Endothelial cell of umbilical vein (primary cell): Measurements from ENCODE around the gene IP6K3. TPM values are rescaled to one million over a fixed set of nuclear protein-coding genes. Genes with fewer than 3 reads are reported as not detected.

Source experiments
- BruUV-seq: library from RNA; stranded (reverse); fragments of 400-500 nt; replicated peaks from 2 replicates; lab custom pipeline; 2021; lab: Mats Ljungman, UMichigan
- CTCF ChIA-PET: fragments of 300-600, 350-600 bp; sonication (Branson Sonifier 250); formaldehyde crosslinking; loops from one replicate; lab custom pipeline; 2021; ENCODE audit warnings: antibody characterized with exemption, inconsistent platforms; lab: Charles Lee
- POLR2A ChIA-PET: fragments of 300-600, 350-600 bp; sonication (Branson Sonifier 250); formaldehyde crosslinking; loops from one replicate; lab custom pipeline; 2021; ENCODE audit warnings: antibody characterized with exemption, inconsistent platforms; lab: Charles Lee
- DNase-seq: peaks from one replicate; pipeline ENCODE4 v3.0.0-alpha.2; 2011; ENCODE audit warnings: low read depth, low spot score
- FAIRE-seq: peaks from 2 replicates; lab custom pipeline; 2011; peaks lifted over from hg19 to GRCh38; lab: Jason Lieb, UNC
- H2AFZ ChIP-seq: 2 replicates; pipeline ENCODE4 v1.6.0; 2012; ENCODE audit warnings: low read depth, low read length, control low read depth, inconsistent platforms
- H3K27ac ChIP-seq: 2 replicates; pipeline ENCODE4 v1.5.1; 2011; ENCODE audit warnings: low read depth, mild to moderate bottlenecking, control low read depth, low read length, moderate library complexity; ENCODE audit not compliant: insufficient read depth
- H3K27me3 ChIP-seq, 2 experiments: 2 replicates each; pipeline versions ENCODE4 v1.6.0 to v1.6.1; 2011; ENCODE audit warnings: low read length in 2 of 2, mixed read lengths in 1 of 2; ENCODE audit not compliant: control insufficient read depth in 2 of 2, insufficient read depth in 2 of 2
- H3K36me3 ChIP-seq, 2 experiments: 2 replicates in 1 of 2; 3 replicates in 1 of 2; pipeline ENCODE4 v1.5.1; 2011; ENCODE audit warnings: low read length in 2 of 2, mild to moderate bottlenecking in 1 of 2, moderate library complexity in 1 of 2; ENCODE audit not compliant: control insufficient read depth in 2 of 2, insufficient read depth in 2 of 2; ENCODE audit errors: extremely low read depth in 1 of 2
- H3K4me1 ChIP-seq: 3 replicates; pipeline ENCODE4 v1.5.1; 2011; ENCODE audit warnings: mild to moderate bottlenecking, low read length; ENCODE audit not compliant: control insufficient read depth, insufficient read depth; ENCODE audit errors: extremely low read depth
- H3K4me2 ChIP-seq: 2 replicates; pipeline ENCODE4 v1.6.1; 2011; ENCODE audit warnings: low read length, control low read depth, mixed read lengths; ENCODE audit not compliant: insufficient read depth
- H3K4me3 ChIP-seq, 3 experiments: fragments of 200-600 bp in 1 of 3; sonication (generic), shearing (Covaris generic) in 1 of 3; replicated peaks in 1 of 3; 2 replicates each; pipeline ENCODE4 v1.5.1; 2011 to 2016; ENCODE audit warnings: control low read depth in 3 of 3, low read length in 3 of 3, mild to moderate bottlenecking in 2 of 3, inconsistent platforms in 1 of 3, low read depth in 1 of 3, moderate library complexity in 1 of 3; ENCODE audit not compliant: insufficient read depth in 1 of 3
- H3K79me2 ChIP-seq: 2 replicates; pipeline ENCODE4 v1.6.0; 2012; ENCODE audit warnings: low read length, inconsistent platforms; ENCODE audit not compliant: control insufficient read depth, insufficient read depth
- H3K9ac ChIP-seq: replicated peaks from 2 replicates; pipeline ENCODE3; 2011; ENCODE audit warnings: low read length, control low read depth; ENCODE audit not compliant: insufficient read depth; ENCODE audit errors: extremely low read depth
- H3K9me1 ChIP-seq: replicated peaks from 3 replicates; pipeline ENCODE4 v1.6.0; 2011; ENCODE audit warnings: mild to moderate bottlenecking, low read length; ENCODE audit not compliant: control insufficient read depth, insufficient read depth; ENCODE audit errors: extremely low read depth
- H3K9me3 ChIP-seq: replicated peaks from 2 replicates; pipeline ENCODE4 v1.5.1; 2012; ENCODE audit warnings: low read length, inconsistent platforms; ENCODE audit not compliant: control insufficient read depth, insufficient read depth
- H4K20me1 ChIP-seq: replicated peaks from 2 replicates; pipeline ENCODE3; 2011; ENCODE audit warnings: mild to moderate bottlenecking, low read length; ENCODE audit not compliant: control insufficient read depth, insufficient read depth; ENCODE audit errors: extremely low read depth
- EZH2 ChIP-seq: IDR thresholded peaks from 2 replicates; pipeline ENCODE4 v1.6.1; 2012; ENCODE audit warnings: borderline replicate concordance, low read depth, mild to moderate bottlenecking, moderate library complexity, low read length, inconsistent platforms; ENCODE audit not compliant: severe bottlenecking
- FOS ChIP-seq: IDR thresholded peaks from 2 replicates; pipeline ENCODE4 v1.6.1; 2011; ENCODE audit warnings: mild to moderate bottlenecking, low read length, moderate library complexity, borderline replicate concordance; ENCODE audit not compliant: insufficient read depth
- GATA2 ChIP-seq: IDR thresholded peaks from 2 replicates; pipeline ENCODE4 v1.7.0; 2011; ENCODE audit warnings: low read depth, mild to moderate bottlenecking, moderate library complexity, mixed read lengths, low read length; ENCODE audit not compliant: insufficient read length, insufficient read depth
- JUN ChIP-seq: IDR thresholded peaks from 2 replicates; pipeline ENCODE4 v1.6.1; 2011; ENCODE audit warnings: borderline replicate concordance, low read depth; ENCODE audit not compliant: insufficient read length, insufficient read depth
- MAX ChIP-seq: IDR thresholded peaks from 2 replicates; pipeline ENCODE4 v1.6.1; 2011; ENCODE audit not compliant: insufficient read depth, insufficient read length
- MYC ChIP-seq: IDR thresholded peaks from one replicate; pipeline ENCODE4 v1.6.1; 2011; ENCODE audit warnings: mild to moderate bottlenecking, low read depth, low read length
- POLR2A ChIP-seq: IDR thresholded peaks from 2 replicates; pipeline ENCODE4 v1.6.1; 2012; ENCODE audit warnings: low read depth, mild to moderate bottlenecking, control low read depth, low read length
- POLR2AphosphoS5 ChIP-seq: IDR thresholded peaks from 2 replicates; pipeline ENCODE4 v1.6.1; 2012; ENCODE audit warnings: low read depth, mild to moderate bottlenecking, control low read depth, low read length, moderate library complexity; ENCODE audit not compliant: insufficient read depth
- dilution Hi-C: fragments of 300-500 bp; cut with MboI; formaldehyde crosslinking; loops from one replicate; pipeline ENCODE4 v1.15.0; 2019; ENCODE audit warnings: low sequenced_read_pairs; ENCODE audit not compliant: extremely low pct_ligation_motif_present
- intact Hi-C: fragments of 100-400 bp; cut with micrococcal nuclease; formaldehyde crosslinking; loops from one replicate; pipeline ENCODE4 v1.10.0; 2022
- polyA plus RNA-seq, 4 experiments: library from polyadenylated mRNA; depleted of rRNA in 3 of 4; stranded (reverse) in 3 of 4; unstranded in 1 of 4; fragments of >200 nt; gene quantifications; 2 replicates each; pipeline versions ENCODE4 v1.2.1 to v1.2.3, GENCODE V29; 2011 to 2012; ENCODE audit warnings: missing spikeins in 1 of 4
- total RNA-seq: library from RNA; stranded (reverse); gene quantifications from 2 replicates; pipeline ENCODE4 v1.2.3, GENCODE V29; 2021
- TF ChIP-seq, protein P1 (sequence below), 2 donors: IDR thresholded peaks; 1 replicate in 1 of 2; 2 replicates in 1 of 2; pipeline ENCODE4 v1.5.1; 2011; ENCODE audit warnings: low read length in 2 of 2, mild to moderate bottlenecking in 2 of 2, moderate library complexity in 2 of 2, control low read depth in 1 of 2, inconsistent platforms in 1 of 2, low read depth in 1 of 2; ENCODE audit not compliant: insufficient read depth in 1 of 2; ENCODE audit errors: extremely low read depth in 1 of 2

IP6K3 gene
- total and polyA plus RNA-seq, 2 donors (not counting 3 experiments of a cell fraction or from before 2014, with no cell fraction given) = not detected

DNA sequence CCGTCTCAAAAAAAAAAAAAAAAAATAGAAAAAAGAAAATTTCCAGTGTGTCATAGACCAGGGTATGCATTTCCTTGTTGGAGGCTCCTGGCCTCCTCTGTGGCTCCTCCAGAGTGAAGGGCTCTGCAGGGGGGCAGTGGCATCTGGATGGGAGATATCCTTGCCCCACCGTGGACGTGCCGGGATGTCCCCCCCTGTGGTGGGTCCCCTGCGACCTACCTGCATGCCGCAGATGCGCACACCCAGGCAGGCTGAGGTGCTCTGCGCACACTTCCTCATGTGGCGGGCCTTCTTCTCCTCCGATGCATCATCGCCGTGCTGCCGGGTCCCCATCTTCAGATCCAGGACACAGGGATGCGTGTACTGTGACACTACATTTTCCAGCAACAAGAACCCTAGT lies 21.5 kb downstream of the IP6K3 start:
- dilution Hi-C loops = no loop called here
- FAIRE-seq (no peak), DNase-seq (no peak)
- Histone ChIP-seq H3K36me3 (no peaks in the 10 kb centered on the region), H3K79me2 (no peaks in the 10 kb centered on the region), H3K9me3 (no peaks in the 10 kb centered on the region), H3K4me1 (no peaks in the 10 kb centered on the region), H3K27ac (no peak overlapping the region), H2AFZ (no peak overlapping the region), H3K9ac (no peak overlapping the region), H3K4me2 (no peak overlapping the region), H3K4me3 (no peak overlapping the region), H3K27me3 (peaks cover 17 to 23% of the 10 kb centered on the region in 2 experiments), H3K9me1 (no peaks in the 10 kb centered on the region), H4K20me1 (no peaks in the 10 kb centered on the region)
- CTCF ChIA-PET = interaction anchor here (1.0 to 1.3 kb wide), 3 partner anchors 10 to 330 kb away, joined by 3 read pairs; no protein-coding TSS in a partner anchor
- intact Hi-C loops = no loop called here
- BruUV-seq = no TSS peak
- POLR2A ChIA-PET = no interaction called here
- TF ChIP-seq FOS (no peak), POLR2A (no peak), POLR2AphosphoS5 (no peak), MYC (no peak), JUN (no peak), MAX (no peak), EZH2 (no peak), GATA2 (no peak)
- TF ChIP-seq, protein P1, sequence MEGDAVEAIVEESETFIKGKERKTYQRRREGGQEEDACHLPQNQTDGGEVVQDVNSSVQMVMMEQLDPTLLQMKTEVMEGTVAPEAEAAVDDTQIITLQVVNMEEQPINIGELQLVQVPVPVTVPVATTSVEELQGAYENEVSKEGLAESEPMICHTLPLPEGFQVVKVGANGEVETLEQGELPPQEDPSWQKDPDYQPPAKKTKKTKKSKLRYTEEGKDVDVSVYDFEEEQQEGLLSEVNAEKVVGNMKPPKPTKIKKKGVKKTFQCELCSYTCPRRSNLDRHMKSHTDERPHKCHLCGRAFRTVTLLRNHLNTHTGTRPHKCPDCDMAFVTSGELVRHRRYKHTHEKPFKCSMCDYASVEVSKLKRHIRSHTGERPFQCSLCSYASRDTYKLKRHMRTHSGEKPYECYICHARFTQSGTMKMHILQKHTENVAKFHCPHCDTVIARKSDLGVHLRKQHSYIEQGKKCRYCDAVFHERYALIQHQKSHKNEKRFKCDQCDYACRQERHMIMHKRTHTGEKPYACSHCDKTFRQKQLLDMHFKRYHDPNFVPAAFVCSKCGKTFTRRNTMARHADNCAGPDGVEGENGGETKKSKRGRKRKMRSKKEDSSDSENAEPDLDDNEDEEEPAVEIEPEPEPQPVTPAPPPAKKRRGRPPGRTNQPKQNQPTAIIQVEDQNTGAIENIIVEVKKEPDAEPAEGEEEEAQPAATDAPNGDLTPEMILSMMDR (IDR thresholded peaks at IDR 0.05; ENCODE audit: extremely low read depth in 1 of 2, insufficient read depth in 1 of 2, low read depth in 1 of 2, low read length in 2 of 2) = no peak
